ENCODE results near the gene RNF144A.

DNA sequence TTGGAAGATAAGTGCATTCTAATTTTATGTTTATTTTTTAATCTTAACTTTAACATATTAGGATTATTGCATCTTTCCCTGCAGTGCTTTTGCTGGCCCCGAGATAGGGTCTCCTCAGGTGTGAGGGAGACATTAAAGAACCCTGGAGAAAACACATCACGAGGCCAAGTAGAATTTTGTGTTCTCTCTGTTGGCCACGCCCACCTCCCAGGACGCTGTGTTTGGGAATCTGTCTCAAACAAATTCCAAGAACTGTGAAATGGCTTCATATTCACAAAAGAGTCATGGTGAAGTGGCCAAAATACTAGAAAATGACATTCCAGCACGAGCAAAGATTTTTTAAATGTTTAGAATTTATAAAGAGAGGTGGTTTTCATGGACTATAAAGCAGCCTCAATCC, 27.3 kb downstream of the RNF144A start:
- no peak for TF ChIP-seq POLR2A (IDR thresholded peaks at IDR 0.05; ENCODE audit: extremely low read depth, insufficient read length)
- TF ChIP-seq, protein P1, sequence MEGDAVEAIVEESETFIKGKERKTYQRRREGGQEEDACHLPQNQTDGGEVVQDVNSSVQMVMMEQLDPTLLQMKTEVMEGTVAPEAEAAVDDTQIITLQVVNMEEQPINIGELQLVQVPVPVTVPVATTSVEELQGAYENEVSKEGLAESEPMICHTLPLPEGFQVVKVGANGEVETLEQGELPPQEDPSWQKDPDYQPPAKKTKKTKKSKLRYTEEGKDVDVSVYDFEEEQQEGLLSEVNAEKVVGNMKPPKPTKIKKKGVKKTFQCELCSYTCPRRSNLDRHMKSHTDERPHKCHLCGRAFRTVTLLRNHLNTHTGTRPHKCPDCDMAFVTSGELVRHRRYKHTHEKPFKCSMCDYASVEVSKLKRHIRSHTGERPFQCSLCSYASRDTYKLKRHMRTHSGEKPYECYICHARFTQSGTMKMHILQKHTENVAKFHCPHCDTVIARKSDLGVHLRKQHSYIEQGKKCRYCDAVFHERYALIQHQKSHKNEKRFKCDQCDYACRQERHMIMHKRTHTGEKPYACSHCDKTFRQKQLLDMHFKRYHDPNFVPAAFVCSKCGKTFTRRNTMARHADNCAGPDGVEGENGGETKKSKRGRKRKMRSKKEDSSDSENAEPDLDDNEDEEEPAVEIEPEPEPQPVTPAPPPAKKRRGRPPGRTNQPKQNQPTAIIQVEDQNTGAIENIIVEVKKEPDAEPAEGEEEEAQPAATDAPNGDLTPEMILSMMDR (IDR thresholded peaks at IDR 0.05; ENCODE audit: low read depth, low read length), result no peak
- TF ChIP-seq, protein P2, sequence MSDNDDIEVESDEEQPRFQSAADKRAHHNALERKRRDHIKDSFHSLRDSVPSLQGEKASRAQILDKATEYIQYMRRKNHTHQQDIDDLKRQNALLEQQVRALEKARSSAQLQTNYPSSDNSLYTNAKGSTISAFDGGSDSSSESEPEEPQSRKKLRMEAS (IDR thresholded peaks at IDR 0.05; ENCODE audit: low read depth, low read length), result no peak

Data from NB4 (cell line).